Ishikawa (cell line): ENCODE results near the gene LENEP.

ENCODE experiments used
- CEBPB ChIP-seq: IDR thresholded peaks from 2 replicates; pipeline ENCODE4 v1.6.1; 2012
- CREB1 ChIP-seq: IDR thresholded peaks from 2 replicates; pipeline ENCODE4 v1.6.1; 2012; ENCODE audit warnings: low read depth
- EGR1 ChIP-seq: IDR thresholded peaks from 2 replicates; pipeline ENCODE4 v1.6.1; 2012
- EP300 ChIP-seq: IDR thresholded peaks from 2 replicates; pipeline ENCODE4 v1.6.1; 2012; ENCODE audit warnings: borderline replicate concordance
- FOXM1 ChIP-seq: IDR thresholded peaks from 2 replicates; pipeline ENCODE4 v1.6.1; 2012; ENCODE audit warnings: low read depth, borderline replicate concordance
- MAX ChIP-seq: IDR thresholded peaks from 2 replicates; pipeline ENCODE4 v1.6.1; 2012
- NFIC ChIP-seq: IDR thresholded peaks from 2 replicates; pipeline ENCODE4 v1.6.1; 2012
- RAD21 ChIP-seq: IDR thresholded peaks from 2 replicates; pipeline ENCODE4 v1.6.1; 2012; ENCODE audit warnings: low read depth
- REST ChIP-seq: IDR thresholded peaks from 2 replicates; pipeline ENCODE4 v1.6.1; 2012; ENCODE audit warnings: low read depth, mild to moderate bottlenecking
- TAF1 ChIP-seq: IDR thresholded peaks from 2 replicates; pipeline ENCODE4 v1.6.1; 2012; ENCODE audit warnings: low read depth, mild to moderate bottlenecking
- TCF12 ChIP-seq: IDR thresholded peaks from 2 replicates; pipeline ENCODE4 v1.6.1; 2012; ENCODE audit warnings: low read depth
- TEAD4 ChIP-seq: IDR thresholded peaks from 2 replicates; pipeline ENCODE4 v1.6.1; 2012
- USF1 ChIP-seq: IDR thresholded peaks from 2 replicates; pipeline ENCODE4 v1.6.1; 2012
- YY1 ChIP-seq: IDR thresholded peaks from 2 replicates; pipeline ENCODE4 v1.6.1; 2012; ENCODE audit warnings: low read depth
- ZBTB7A ChIP-seq: IDR thresholded peaks from 2 replicates; pipeline ENCODE4 v1.6.1; 2012; ENCODE audit warnings: low read depth

LENEP gene

GRCh38 chr1:154972213-154972516, 21.2 kb upstream of the LENEP start:
- TF ChIP-seq MAX (no peak), YY1 (no peak), FOXM1 (no peak), CREB1 (no peak), ZBTB7A (no peak), TCF12 (no peak), NFIC (no peak), TEAD4 (no peak), CEBPB (no peak), RAD21 (no peak), TAF1 (no peak), EGR1 (no peak), USF1 (no peak), EP300 (no peak), REST (no peak)

GRCh38 chr1:154972517-154973343, 20.7 kb upstream of the LENEP start:
- TF ChIP-seq CREB1 (no peak), RAD21 (peak; percentile 1; the same call in 1 of the 2 replicates), CEBPB (peak; percentile 82), NFIC (no peak), TAF1 (peak; percentile 53), TEAD4 (peak; percentile 91), USF1 (no peak), YY1 (peak; percentile 68), EGR1 (no peak), TCF12 (peak; percentile 87), ZBTB7A (no peak), REST (no peak), EP300 (peak; percentile 81), FOXM1 (no peak), MAX (peak; percentile 96)

- TF ChIP-seq TAF1 (no peak; the same call in 1 of the 2 replicates), RAD21 (no peak), EGR1 (no peak), TCF12 (no peak), NFIC (no peak), USF1 (no peak), MAX (no peak), FOXM1 (no peak), ZBTB7A (no peak), REST (no peak), EP300 (no peak), CEBPB (no peak), YY1 (no peak), CREB1 (no peak), TEAD4 (no peak)
Measured at GRCh38 chr1:154973344-154974101, 19.9 kb upstream of the LENEP start.
